Posterior vena cava (tissue), 2 donors: ENCODE data around the gene ATP8B3. TPM values are rescaled to one million over a fixed set of nuclear protein-coding genes. Genes with fewer than 3 reads are reported as not detected.

Experiments
- DNase-seq: peaks from one replicate; pipeline ENCODE4 v3.0.0-alpha.2; 2020; ENCODE audit warnings: low spot score
- intact Hi-C, 2 donors: fragments of 100-400 bp; cut with DNase I; formaldehyde crosslinking; loops; one replicate each; pipeline versions ENCODE4 v1.14.1 to v1.14.2; 2022 to 2023
- total RNA-seq, 2 donors: library from RNA; stranded (reverse); fragmentation: NEBNext Ultra II Directional; extraction: Animal tissue kit (Norgen Biotek cat#: 25700); gene quantifications; one replicate each; pipeline ENCODE4 v1.2.1, GENCODE V29; 2021
- donor health status: DM: yes; HTN: yes; CAD: no.
- donor health status: DM: yes; HTN: yes; CAD: no.

ATP8B3 gene
- total RNA-seq, 2 donors from 2014 or later = 1.1 to 2.0 TPM

- no peak for DNase-seq
- intact Hi-C loops = loop anchor here in 1 of 2 donors (2.0 kb wide), 1 partner anchor 159 kb away; no protein-coding TSS in a partner anchor
Measured at GRCh38 chr19:1822210-1822609, 10.1 kb upstream of the ATP8B3 start.

DNA sequence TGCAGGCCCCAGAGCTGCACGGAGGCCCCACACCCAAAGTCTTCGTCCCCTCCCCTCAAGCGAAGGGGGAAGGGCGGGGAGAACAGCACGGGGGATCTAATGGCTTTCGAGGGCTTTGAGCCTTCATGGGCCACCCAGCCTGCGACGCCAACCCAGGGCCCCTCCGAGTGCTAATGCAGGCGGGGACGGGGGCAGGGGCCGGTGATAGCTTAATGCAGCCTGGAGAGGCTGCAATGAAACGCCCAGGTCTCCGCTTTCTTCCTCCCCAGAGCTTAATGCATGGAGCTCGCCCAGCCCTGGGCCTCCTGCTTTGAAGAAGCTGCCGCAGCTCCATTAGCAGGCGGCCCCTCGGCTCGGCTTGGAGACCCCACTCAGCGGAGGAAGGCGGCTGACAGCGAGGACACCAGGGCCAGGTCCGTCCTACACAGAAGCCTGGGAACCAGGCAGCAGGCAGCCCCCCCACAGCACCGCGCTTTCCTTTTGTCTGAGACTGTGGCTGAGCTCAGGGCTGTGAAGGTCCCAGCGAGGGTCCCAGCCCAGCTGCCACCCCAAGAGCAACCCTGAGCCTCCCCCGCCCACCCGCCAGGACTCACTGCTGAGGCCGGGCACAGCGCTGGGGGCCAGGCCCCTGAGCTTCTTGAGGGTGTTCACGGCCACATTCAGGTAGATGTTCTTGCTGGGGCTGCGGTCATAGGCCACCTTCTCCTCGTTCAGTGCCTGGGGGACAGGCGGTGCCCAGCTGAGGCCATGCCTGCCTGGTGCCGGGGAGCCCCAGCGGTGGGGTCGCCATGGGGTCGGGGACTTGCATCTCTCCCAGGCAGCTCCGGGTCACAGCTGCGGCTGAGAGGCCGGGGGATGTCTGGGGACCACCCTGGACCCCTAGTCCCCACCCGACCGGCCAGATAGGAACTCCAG lies 7.5 kb upstream of the ATP8B3 start:
- intact Hi-C loops = loop anchor here in 1 of 2 donors (5.0 kb wide), 1 partner anchor 1218 kb away; no protein-coding TSS in a partner anchor
- DNase-seq = no peak

DNA sequence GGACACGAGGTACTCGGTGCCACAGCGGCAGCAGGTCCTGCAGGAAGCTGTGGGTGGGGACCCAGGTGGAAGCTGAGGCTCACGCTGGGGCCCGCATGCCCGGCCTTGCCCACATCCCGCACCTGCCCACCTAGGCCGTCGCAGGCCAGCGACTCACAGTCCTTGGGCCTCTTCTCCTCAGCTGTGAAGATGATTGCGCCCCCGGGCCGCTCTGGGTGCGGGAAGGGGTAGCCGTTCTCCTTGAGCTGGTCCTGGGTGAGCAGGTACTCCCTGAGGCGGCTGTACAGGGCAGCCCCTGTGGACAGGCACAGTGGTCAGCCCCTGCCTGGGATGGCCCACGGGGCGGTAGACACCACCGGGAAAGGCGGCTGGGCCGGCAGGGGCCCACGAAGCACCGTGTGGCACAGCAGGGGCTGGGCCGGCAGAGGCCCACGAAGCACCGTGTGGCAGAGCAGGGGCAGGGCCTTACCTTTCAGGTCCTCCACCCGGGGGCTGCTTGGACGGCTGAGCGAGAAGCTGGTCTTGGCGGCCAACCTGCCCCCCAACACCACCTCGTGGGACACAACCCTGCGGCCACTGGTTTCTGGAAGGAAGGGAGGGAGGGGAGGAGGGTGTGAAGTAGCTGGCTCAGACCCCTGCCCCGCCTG lies 6.6 kb upstream of the ATP8B3 start:
- intact Hi-C loops = loop anchor here in 1 of 2 donors (5.0 kb wide), 1 partner anchor 1219 kb away; no protein-coding TSS in a partner anchor
- DNase-seq = no peak

GRCh38 chr19:1817553-1818179 lies 5.6 kb upstream of the ATP8B3 start:
- no peak for DNase-seq
- intact Hi-C loops = loop anchor here in 1 of 2 donors (5.0 kb wide), 1 partner anchor 1220 kb away; no protein-coding TSS in a partner anchor

DNA sequence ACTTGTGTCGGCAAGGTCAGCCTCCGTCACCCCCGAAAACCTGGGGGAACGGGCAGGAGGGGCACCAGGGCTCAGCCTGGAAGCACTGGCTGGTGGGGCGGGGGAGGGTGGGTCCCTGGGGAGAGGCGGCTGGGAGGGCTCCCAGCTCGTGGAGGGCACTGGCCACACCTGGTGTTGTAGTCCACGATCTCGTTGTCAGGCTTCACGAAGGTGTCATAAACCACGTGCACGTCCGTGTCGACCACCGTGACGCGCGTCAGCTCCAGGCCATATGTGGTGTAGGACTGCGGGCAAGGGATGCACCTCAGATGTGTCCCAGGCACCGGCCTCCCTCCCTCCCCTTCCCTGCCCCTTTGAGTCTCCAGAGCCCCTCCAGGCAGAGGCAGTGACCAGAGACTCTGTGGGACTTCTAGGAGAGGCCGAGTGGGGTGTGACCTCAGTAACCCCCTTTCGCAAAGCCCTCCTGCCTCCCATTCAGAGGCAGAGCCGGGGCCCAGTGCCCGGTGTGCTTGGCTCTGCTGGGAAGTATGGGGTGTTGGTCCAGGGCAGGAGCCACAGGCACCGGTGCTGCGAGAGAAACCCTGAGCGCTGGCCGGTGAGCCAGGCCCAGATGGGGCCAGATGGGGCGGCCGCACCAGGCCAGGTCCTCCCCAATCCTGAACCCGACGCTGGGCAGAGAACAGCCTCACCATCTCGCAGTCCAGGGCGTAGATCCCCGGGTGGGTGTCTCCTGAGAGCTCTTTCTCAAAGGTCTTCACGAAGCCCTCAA lies 4.6 kb upstream of the ATP8B3 start:
- no peak for DNase-seq

GRCh38 chr19:1815605-1816529 lies 3.8 kb upstream of the ATP8B3 start:
- DNase-seq = no peak
- intact Hi-C loops = loop anchor here in 1 of 2 donors (5.0 kb wide), 1 partner anchor 1221 kb away; no protein-coding TSS in a partner anchor

More for the DNA sequence above, 4.6 kb upstream of the ATP8B3 start:
- intact Hi-C loops = loop anchor here in 1 of 2 donors (5.0 kb wide), 1 partner anchor 1221 kb away; no protein-coding TSS in a partner anchor

DNA sequence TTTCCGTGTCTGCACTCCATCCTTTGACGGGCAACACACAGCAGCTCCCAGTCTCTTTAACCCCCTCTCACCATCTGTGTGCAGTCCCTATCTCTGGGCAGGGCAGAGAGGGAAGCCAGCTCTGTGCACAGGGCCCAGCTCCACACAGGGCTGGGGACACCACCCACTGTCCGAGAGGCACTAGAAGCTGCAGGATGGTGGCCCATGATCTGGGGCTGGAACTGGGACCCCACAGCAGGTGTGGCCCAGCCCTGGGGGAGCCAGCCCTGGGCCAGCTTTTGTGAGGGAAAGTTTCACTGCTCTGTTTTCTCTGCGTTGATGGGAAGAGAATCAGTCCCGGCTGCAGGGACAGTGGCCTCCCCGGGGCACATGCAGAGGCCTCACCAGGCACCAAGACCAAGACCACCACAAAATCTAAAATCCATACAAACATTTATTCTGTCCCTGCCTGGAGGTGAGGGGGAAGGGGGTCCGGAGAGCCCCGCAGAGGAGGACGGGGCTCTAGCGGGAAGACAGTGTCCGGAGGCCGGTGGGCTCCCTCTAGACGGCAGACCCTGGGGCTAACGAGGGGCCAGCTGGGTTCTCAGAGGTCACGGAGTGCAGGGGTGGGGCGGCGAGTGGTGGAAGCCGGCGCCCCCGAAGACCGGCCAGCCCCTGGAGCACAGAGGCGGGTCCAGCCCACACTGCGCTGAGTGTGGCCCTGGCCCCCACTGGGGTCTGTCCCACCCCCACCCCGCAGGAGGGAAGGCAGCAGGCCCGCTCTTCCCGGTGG lies 2.9 kb upstream of the ATP8B3 start:
- intact Hi-C loops = loop anchor here in 1 of 2 donors (5.0 kb wide), 1 partner anchor 1222 kb away; no protein-coding TSS in a partner anchor
- no peak for DNase-seq

DNA sequence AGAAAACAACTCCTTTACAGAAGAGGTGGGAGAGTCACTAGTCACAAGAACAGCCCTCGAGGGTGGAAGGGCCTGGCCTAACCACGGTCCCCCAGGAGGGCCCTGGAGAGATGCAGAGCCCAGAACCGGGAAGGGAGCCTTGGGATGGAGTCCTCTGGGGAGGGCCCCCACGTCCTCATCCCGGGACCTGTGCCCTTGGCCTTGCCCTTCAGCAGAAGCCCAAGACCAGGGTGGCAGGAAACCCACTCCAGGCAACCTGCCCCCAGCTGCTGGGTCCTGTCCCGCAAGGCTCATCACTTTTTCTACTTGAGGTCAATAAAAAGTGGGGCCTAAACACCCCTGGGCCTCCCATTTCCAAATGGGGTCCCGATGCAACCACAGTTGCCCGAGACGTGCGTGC lies 2.3 kb upstream of the ATP8B3 start:
- intact Hi-C loops = no loop called here
- DNase-seq = no peak

DNA sequence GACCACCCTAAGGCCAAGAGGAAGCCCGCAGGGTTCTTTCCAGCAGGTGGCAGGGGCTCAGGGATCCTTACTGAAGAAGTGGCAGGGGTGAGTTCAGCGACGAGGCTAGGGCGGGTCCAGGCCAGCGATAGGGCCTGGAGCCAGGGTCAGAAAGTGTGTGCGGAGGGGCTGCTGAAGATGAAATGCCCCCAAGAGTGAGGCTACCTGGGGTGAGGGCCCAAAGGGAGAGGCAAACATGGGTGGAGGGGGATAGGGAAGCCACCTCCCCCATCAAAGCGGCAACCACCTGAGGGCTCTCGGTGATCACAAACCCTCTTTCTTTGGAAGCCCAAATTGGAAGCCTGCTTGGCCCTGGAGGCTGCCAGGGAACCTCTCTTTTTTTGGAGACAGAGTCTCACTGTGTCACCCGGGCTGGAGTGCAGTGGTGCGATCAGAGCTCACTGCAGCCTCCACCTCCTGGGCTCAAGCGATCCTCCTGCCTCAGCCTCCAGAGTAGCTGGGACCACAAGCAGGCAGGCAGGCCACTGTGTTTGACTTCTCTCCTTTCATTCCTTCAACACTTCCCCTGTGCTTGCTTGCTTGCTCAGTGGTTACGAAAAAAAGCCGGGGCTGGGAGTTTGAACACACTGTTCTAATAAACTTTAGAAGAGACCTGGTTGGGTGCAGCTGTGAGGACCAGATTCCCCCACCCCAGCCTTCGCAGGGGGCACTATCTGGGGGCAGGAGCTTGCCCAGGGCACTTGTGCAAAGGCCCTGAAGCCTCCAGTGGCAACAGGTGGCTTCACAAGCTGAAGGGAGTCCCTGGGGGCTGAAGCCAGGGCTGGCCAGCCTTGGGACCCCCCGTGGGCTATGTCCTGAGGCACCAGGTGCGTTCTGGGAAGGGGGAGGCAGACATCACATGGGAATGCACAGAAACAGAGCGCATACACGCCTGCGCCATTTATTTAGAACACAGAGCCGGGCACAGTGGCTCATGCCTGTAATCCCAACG lies 1.4 kb upstream of the ATP8B3 start:
- intact Hi-C loops = no loop called here
- no peak for DNase-seq

DNA sequence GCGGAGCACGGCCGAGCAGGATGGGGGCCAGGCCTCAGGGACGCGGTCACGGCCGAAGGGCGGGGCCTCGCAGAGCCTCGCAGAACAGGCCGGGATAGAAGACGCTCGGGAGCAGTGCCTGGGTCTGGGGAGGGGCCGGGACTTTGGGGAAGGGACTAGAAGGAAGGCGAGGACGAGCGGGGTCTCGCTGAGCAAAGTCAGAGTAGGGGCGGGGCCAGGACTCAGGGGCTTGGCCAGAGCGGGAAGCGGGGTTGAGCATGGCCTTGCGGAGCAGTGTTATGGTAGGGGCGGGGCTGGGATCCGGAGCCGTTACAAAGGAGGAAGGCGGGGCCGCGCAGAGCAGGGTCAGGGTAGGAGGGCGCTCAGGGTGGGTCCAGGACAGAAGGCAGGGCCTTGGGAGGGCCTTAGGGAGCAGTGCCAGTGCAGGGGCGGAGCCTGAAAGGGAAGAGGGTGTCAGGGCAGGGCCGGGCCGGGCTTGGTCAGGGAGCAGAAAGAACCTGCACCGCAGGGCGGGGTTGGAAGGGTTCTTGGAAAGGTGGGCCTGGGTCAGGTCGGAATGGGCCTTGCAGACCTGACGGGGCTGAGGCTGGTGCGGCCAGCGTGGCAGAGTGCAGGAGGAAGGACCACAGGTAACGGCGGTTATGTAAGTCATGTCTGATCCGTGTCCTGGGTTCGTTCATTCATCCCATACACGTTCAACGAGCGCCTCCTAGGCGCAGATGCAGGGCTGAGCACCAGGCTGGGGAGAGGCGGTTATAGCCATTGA lies 533 bp upstream of the ATP8B3 start:
- intact Hi-C loops = no loop called here
- DNase-seq = peak; percentile 98

GRCh38 chr19:1811472-1811894 lies 593 bp downstream of the ATP8B3 start:
- DNase-seq = peak; percentile 88
- intact Hi-C loops = no loop called here

GRCh38 chr19:1810439-1811160 lies 1.5 kb downstream of the ATP8B3 start:
- intact Hi-C loops = no loop called here
- DNase-seq = no peak

DNA sequence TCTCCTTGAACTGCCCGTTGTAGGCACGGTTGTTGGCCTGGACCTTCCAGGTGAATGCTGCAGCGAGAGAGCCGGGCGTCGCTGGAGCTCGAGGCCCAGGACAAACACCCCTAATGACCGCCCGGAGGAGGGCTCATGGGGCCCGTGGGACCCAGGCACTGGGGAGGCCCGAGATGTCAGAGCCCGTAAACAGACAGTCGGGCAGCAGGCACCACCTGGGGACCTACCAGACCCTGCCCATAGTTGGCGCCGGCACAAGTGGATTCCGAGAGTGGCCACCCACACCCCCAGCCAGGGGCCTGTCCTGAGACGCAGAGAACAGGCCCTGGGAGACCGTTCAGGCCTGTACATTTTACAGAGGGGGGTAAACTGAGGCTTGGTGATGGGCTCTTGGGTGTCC lies 2.4 kb downstream of the ATP8B3 start:
- DNase-seq = no peak
- intact Hi-C loops = no loop called here

DNA sequence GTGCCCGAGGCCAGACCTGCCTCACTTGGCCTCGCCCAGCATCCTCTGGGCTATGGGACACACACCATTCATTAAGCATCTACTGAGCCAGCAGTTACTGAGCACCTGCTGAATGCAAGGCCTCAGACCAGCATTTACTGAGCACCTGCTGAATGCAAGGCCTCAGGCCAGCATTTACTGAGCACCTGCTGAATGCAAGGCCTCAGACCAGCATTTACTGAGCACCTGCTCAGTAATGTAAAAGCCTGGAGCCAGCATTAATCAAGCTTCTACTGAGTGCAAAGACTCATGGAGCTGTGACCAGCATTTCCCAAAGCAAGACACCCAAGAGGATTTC lies 3.7 kb downstream of the ATP8B3 start:
- intact Hi-C loops = no loop called here
- no peak for DNase-seq
